GM10248 (cell line): ENCODE measurements around the gene ALLC.
A peak's percentile ranks its signal among the peaks of the same experiment; 100 is the strongest.

ENCODE experiments used
- CTCF ChIA-PET: fragments of 300-600 bp; sonication (Branson Sonifier 250); formaldehyde crosslinking; extraction: SDS; loops from one replicate; lab custom pipeline; 2021; ENCODE audit warnings: antibody characterized with exemption; lab: Yijun Ruan, JAX
- POLR2A ChIA-PET: fragments of 350-650 bp; sonication (Branson Sonifier 250); formaldehyde crosslinking; extraction: SDS; loops from one replicate; lab custom pipeline; 2020; ENCODE audit warnings: antibody characterized with exemption; lab: Yijun Ruan, JAX
- DNase-seq: peaks from one replicate; pipeline ENCODE4 v3.0.0; 2012; ENCODE audit errors: extremely low spot score
- TF ChIP-seq, protein P1 (sequence below): IDR thresholded peaks from 2 replicates; pipeline ENCODE4 v1.5.1; 2012; ENCODE audit warnings: mild to moderate bottlenecking, low read depth; ENCODE audit errors: extremely low read depth, missing control alignments, control extremely low read depth

Gene ALLC

GRCh38 chr2:3626118-3626811, 31.7 kb upstream of the ALLC start:
- CTCF ChIA-PET = no interaction called here
- no peak for DNase-seq
- POLR2A ChIA-PET = no interaction called here
- TF ChIP-seq, protein P1, sequence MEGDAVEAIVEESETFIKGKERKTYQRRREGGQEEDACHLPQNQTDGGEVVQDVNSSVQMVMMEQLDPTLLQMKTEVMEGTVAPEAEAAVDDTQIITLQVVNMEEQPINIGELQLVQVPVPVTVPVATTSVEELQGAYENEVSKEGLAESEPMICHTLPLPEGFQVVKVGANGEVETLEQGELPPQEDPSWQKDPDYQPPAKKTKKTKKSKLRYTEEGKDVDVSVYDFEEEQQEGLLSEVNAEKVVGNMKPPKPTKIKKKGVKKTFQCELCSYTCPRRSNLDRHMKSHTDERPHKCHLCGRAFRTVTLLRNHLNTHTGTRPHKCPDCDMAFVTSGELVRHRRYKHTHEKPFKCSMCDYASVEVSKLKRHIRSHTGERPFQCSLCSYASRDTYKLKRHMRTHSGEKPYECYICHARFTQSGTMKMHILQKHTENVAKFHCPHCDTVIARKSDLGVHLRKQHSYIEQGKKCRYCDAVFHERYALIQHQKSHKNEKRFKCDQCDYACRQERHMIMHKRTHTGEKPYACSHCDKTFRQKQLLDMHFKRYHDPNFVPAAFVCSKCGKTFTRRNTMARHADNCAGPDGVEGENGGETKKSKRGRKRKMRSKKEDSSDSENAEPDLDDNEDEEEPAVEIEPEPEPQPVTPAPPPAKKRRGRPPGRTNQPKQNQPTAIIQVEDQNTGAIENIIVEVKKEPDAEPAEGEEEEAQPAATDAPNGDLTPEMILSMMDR = no peak

- DNase-seq = no peak
- ChIA-PET POLR2A (no interaction called here), CTCF (no interaction called here)
- TF ChIP-seq, protein P1 = no peak
Observed at GRCh38 chr2:3626812-3627499, 31.0 kb upstream of the ALLC start.

- TF ChIP-seq, protein P1 = no peak
- no peak for DNase-seq
- ChIA-PET CTCF (interaction anchor here (1.5 kb wide), 1 partner anchor 47 kb away, joined by 3 read pairs; no protein-coding TSS in a partner anchor), POLR2A (no interaction called here)
Observed at GRCh38 chr2:3627500-3628100, 30.4 kb upstream of the ALLC start.

DNA sequence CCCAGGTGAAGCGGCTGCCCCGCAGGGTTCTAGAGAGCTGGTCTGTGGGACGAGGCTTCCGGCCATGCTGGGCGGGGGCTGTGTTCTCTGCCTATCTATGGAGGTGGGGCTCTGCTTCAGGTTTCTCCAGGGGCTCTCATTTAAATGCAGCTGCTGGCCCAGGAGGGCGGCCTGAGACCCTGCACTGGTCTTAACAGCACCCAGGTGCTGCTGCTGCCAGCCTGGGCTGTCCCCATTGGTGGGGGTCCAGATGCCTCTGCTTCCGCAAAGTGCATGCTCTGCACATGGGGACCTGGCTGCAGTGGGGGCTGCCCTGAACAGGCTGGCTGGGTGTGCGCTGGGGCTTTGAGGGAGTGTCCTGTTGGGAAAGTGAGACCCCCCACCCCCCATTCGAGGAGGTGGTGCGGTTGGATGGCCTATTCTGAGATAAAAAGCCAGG, 29.7 kb upstream of the ALLC start:
- POLR2A ChIA-PET = no interaction called here
- CTCF ChIA-PET = interaction anchor here (0.9 to 1.7 kb wide), 6 partner anchors 9 to 48 kb away, joined by 3 to 7 read pairs (median 3); no protein-coding TSS in a partner anchor
- DNase-seq = no peak
- TF ChIP-seq, protein P1 = no peak

- CTCF ChIA-PET = interaction anchor here (0.9 to 1.7 kb wide), 8 partner anchors 9 to 48 kb away, joined by 3 to 7 read pairs (median 3); no protein-coding TSS in a partner anchor
- no peak for DNase-seq
- POLR2A ChIA-PET = no interaction called here
- TF ChIP-seq, protein P1 = peak; percentile 20
Observed at GRCh38 chr2:3628800-3629199, 29.2 kb upstream of the ALLC start.

GRCh38 chr2:3630631-3631030, 27.4 kb upstream of the ALLC start:
- POLR2A ChIA-PET = no interaction called here
- no peak for DNase-seq
- CTCF ChIA-PET = no interaction called here
- TF ChIP-seq, protein P1 = no peak
